Measurements from ENCODE around the gene THSD8.

Gene THSD8

DNA sequence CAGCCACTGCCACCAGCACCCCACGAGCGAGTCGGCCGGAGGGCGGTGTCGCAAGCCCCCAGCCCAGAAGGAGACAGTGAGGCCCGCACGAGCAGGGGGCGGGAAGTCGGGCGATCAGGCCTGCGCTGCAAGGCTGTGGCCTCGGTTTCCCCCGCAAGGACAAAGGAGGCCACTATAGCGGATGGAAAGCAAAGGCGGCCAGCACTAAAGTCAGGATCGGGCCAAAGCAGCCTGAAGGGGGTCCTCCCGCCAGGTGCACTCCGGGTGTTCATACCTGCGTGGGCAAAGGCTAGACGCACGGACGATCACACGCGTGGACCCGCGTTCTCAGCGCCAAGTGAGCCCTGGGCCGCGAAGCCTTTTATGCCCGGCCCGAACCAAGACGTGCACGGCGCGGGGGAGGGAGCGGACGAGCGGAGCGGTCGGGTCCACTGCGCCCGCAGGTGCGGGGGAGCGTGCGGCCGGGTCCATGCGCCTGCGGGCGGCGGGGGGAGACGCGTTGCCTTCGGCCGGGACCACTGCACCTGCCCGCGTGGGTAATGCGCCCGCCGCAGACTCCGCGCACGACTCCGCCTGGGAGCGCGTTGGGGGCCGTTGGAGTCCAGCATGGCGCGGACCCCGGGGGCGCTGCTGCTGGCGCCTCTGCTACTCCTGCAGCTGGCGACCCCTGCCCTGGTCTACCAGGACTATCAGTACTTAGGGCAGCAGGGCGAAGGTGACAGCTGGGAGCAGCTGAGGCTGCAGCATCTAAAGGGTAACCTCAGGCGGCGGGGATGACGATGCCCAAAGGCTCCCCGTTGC lies at the start of gene THSD8, which contains the start of gene PRDX2:
TSS of gene THSD8 (plus strand) at position 604 of the 801 bp plus-strand sequence. CDS start at position 607, 3 bp downstream.
TSS of gene PRDX2 (minus strand) at position 335 of the 801 bp plus-strand sequence. CDS start 539 bp downstream, outside the sequence.
- peak; percentile 88 for DNase-seq
- Histone ChIP-seq H3F3A (ENCODE audit: insufficient read depth, low read length) (no peaks in the 10 kb centered on the region), H2AFZ (ENCODE audit: low read length) (peak within 1 kb of the TSS; percentile 86), H3K79me2 (ENCODE audit: low read length) (peaks cover 15% of the 10 kb centered on the region), H3K4me3 (ENCODE audit: low read length) (peak within 1 kb of the TSS; percentile 97), H3K36me3 (replicated peaks; ENCODE audit: insufficient read depth, low read length) (no peaks in the 10 kb centered on the region; the same call in 1 of the 2 replicates), H3K9ac (ENCODE audit: low read length) (peak within 1 kb of the TSS; percentile 85), H3K9me3 (replicated peaks; ENCODE audit: insufficient read depth, low read length) (no peaks in the 10 kb centered on the region), H3K27ac (ENCODE audit: low read length) (no peak within 1 kb of the TSS), H3K4me2 (ENCODE audit: low read depth, low read length) (peak within 1 kb of the TSS; percentile 98), H3K4me1 (ENCODE audit: low read length) (peaks cover 12% of the 10 kb centered on the region), H4K20me1 (ENCODE audit: insufficient read depth, low read length) (no peaks in the 10 kb centered on the region), H3K9me2 (replicated peaks; ENCODE audit: insufficient read depth, low read length) (no peaks in the 10 kb centered on the region), H3K27me3 (replicated peaks; ENCODE audit: insufficient read depth, low read length) (no peaks in the 10 kb centered on the region)
- TF ChIP-seq CTCF (IDR thresholded peaks at IDR 0.05; ENCODE audit: low read length) (no peak), EZH2phosphoT487 (IDR thresholded peaks at IDR 0.05; ENCODE audit: low read length) (no peak), EZH2 (optimal IDR thresholded peaks at IDR 0.05; ENCODE audit: low read depth, low read length) (no peak)

DNA sequence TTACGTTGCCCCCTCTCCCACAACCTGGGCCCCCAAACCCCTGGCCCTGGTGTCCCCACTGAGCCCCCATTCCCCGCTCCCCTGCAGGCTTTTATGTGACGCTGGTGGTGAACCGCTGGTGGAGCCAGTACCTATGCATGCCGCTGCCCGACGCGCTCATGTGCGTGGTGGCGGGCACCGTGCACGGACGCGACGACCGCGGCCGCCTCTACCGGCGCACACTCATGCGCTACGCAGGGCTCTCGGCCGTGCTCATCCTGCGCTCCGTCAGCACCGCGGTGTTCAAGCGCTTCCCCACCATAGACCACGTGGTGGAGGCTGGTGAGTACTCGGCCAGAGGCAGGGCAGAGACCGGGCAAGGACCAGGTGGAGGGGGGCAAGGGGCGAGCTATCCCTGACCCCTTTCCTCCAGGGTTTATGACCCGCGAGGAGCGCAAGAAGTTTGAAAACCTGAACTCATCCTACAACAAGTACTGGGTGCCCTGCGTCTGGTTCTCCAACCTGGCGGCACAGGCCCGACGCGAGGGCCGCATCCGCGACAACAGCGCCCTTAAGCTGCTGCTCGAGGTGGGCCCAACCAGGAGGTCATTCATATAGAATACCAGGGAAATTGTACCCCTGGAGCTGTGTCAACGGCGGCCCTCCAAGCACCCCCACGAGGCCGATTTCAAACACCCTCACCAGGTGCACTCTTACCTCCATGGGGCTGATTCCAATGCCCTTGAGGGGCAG lies 47.2 kb upstream of the THSD8 start:
- Histone ChIP-seq H3K4me3 (ENCODE audit: low read length) (no peak overlapping the region), H3K9me2 (replicated peaks; ENCODE audit: insufficient read depth, low read length) (no peaks in the 10 kb centered on the region), H3K27me3 (replicated peaks; ENCODE audit: insufficient read depth, low read length) (peaks cover 62% of the 10 kb centered on the region), H3K27ac (ENCODE audit: low read length) (no peak overlapping the region), H3K4me1 (ENCODE audit: low read length) (no peaks in the 10 kb centered on the region), H3K79me2 (ENCODE audit: low read length) (no peaks in the 10 kb centered on the region), H3K9me3 (replicated peaks; ENCODE audit: insufficient read depth, low read length) (no peaks in the 10 kb centered on the region), H3F3A (ENCODE audit: insufficient read depth, low read length) (no peaks in the 10 kb centered on the region), H4K20me1 (ENCODE audit: insufficient read depth, low read length) (no peaks in the 10 kb centered on the region), H3K9ac (ENCODE audit: low read length) (no peak overlapping the region), H2AFZ (ENCODE audit: low read length) (no peak overlapping the region), H3K36me3 (replicated peaks; ENCODE audit: insufficient read depth, low read length) (no peaks in the 10 kb centered on the region), H3K4me2 (ENCODE audit: low read depth, low read length) (no peak overlapping the region)
- DNase-seq = no peak
- no peak for TF ChIP-seq EZH2 (optimal IDR thresholded peaks at IDR 0.05; ENCODE audit: low read depth, low read length)
- TF ChIP-seq EZH2phosphoT487 (IDR thresholded peaks at IDR 0.05; ENCODE audit: low read length) = no peak
- no peak for TF ChIP-seq CTCF (IDR thresholded peaks at IDR 0.05; ENCODE audit: low read length)

DNA sequence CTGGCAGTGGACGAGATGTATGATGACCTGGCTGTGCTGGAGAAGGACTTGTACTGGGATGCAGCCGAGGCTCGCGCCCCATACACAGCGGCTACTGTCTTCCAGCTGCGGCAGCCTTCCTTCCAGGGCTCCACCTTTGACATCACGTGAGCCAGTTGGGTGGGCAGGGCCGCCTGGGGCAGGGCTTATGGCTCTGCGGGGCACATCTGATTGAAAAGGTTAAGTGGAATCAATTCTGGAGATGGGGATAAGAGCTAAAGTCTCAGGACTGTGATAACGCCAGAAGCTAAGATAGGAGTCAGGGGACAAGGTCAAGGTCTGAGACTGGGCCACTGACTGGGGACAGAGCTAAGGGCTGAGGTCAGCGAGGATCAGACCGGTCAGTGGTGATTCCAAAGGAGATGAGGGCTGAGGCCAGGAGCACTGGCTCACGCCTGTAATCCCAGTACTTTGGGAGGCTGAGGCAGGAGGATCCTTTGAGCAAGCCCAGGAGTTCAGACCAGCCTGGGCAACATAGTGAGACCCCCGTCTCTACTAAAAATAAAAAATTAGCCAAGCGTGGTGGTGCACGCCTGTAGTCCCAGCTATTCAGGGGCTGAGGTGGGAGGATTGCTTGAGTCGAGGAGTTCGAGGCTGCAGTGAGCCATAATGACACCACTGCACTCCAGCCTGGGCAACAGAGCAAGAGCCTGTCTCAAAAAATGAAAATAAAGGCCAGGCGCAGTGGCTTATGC lies 45.6 kb upstream of the THSD8 start:
- Histone ChIP-seq H3K4me1 (ENCODE audit: low read length) (no peaks in the 10 kb centered on the region), H3F3A (ENCODE audit: insufficient read depth, low read length) (no peaks in the 10 kb centered on the region), H3K27me3 (replicated peaks; ENCODE audit: insufficient read depth, low read length) (peaks cover 45% of the 10 kb centered on the region), H3K79me2 (ENCODE audit: low read length) (no peaks in the 10 kb centered on the region), H4K20me1 (ENCODE audit: insufficient read depth, low read length) (no peaks in the 10 kb centered on the region), H3K36me3 (replicated peaks; ENCODE audit: insufficient read depth, low read length) (no peaks in the 10 kb centered on the region), H3K27ac (ENCODE audit: low read length) (no peak overlapping the region), H3K9me3 (replicated peaks; ENCODE audit: insufficient read depth, low read length) (no peaks in the 10 kb centered on the region), H3K9ac (ENCODE audit: low read length) (no peak overlapping the region), H3K9me2 (replicated peaks; ENCODE audit: insufficient read depth, low read length) (no peaks in the 10 kb centered on the region), H3K4me2 (ENCODE audit: low read depth, low read length) (no peak overlapping the region), H2AFZ (ENCODE audit: low read length) (no peak overlapping the region), H3K4me3 (ENCODE audit: low read length) (no peak overlapping the region)
- no peak for DNase-seq
- TF ChIP-seq CTCF (IDR thresholded peaks at IDR 0.05; ENCODE audit: low read length) = no peak
- TF ChIP-seq EZH2phosphoT487 (IDR thresholded peaks at IDR 0.05; ENCODE audit: low read length) = no peak
- TF ChIP-seq EZH2 (optimal IDR thresholded peaks at IDR 0.05; ENCODE audit: low read depth, low read length) = no peak
